ENCODE measurements around the gene DACT1. TPM values are rescaled to one million over a fixed set of nuclear protein-coding genes. Genes with fewer than 3 reads are reported as not detected.

The DACT1 gene
- total RNA-seq, 2 experiments from 2014 or later = not detected

GRCh38 chr14:58597041-58597440 is 40.7 kb upstream of the DACT1 start:
- no TSS peak for BruUV-seq (replicated peaks)
- Histone ChIP-seq H3K79me2 (ENCODE audit: insufficient read depth, low read depth, low read length) (no peaks in the 10 kb centered on the region), H3K4me2 (ENCODE audit: low read length) (no peak overlapping the region), H3K36me3 (ENCODE audit: insufficient read depth, low read length) (no peaks in the 10 kb centered on the region), H3K4me1 (ENCODE audit: insufficient read depth, low read length, poor library complexity, severe bottlenecking) (no peaks in the 10 kb centered on the region), H2AFZ (ENCODE audit: low read length) (no peak overlapping the region), H3K9me3 (ENCODE audit: low read length) (no peaks in the 10 kb centered on the region), H3K4me3 (ENCODE audit: low read depth, low read length, poor library complexity, severe bottlenecking) (no peak overlapping the region), H3K27ac (ENCODE audit: low read depth, low read length, poor library complexity, severe bottlenecking) (no peak overlapping the region), H3K9me2 (ENCODE audit: insufficient read depth, low read length) (no peaks in the 10 kb centered on the region), H4K20me1 (ENCODE audit: insufficient read depth, low read length) (no peaks in the 10 kb centered on the region)
- intact Hi-C loops (cut with micrococcal nuclease; ENCODE audit: unreplicated experiment) = no loop called here
- DNase-seq (ENCODE audit: low spot score) = no peak
- ChIA-PET CTCF (ENCODE audit: unreplicated experiment) (no interaction called here), POLR2A (no interaction called here)
- TF ChIP-seq EZH2phosphoT487 (IDR thresholded peaks at IDR 0.05; ENCODE audit: borderline replicate concordance, low read depth, low read length) (no peak), CTCF (conservative IDR thresholded peaks at IDR 0.05; ENCODE audit: low read length) (no peak)

GRCh38 chr14:58598028-58598803 is 39.5 kb upstream of the DACT1 start:
- Histone ChIP-seq H3K27ac (ENCODE audit: low read depth, low read length, poor library complexity, severe bottlenecking) (no peak overlapping the region), H4K20me1 (ENCODE audit: insufficient read depth, low read length) (no peaks in the 10 kb centered on the region), H3K4me1 (ENCODE audit: insufficient read depth, low read length, poor library complexity, severe bottlenecking) (no peaks in the 10 kb centered on the region), H3K9me3 (ENCODE audit: low read length) (no peaks in the 10 kb centered on the region), H3K36me3 (ENCODE audit: insufficient read depth, low read length) (no peaks in the 10 kb centered on the region), H2AFZ (ENCODE audit: low read length) (no peak overlapping the region), H3K4me3 (ENCODE audit: low read depth, low read length, poor library complexity, severe bottlenecking) (no peak overlapping the region), H3K4me2 (ENCODE audit: low read length) (no peak overlapping the region), H3K79me2 (ENCODE audit: insufficient read depth, low read depth, low read length) (no peaks in the 10 kb centered on the region), H3K9me2 (ENCODE audit: insufficient read depth, low read length) (no peaks in the 10 kb centered on the region)
- no TSS peak for BruUV-seq (replicated peaks)
- ChIA-PET CTCF (ENCODE audit: unreplicated experiment) (interaction anchor here (0.6 kb wide), 1 partner anchor 37 kb away, joined by 6 read pairs; no protein-coding TSS in a partner anchor), POLR2A (no interaction called here)
- TF ChIP-seq CTCF (conservative IDR thresholded peaks at IDR 0.05; ENCODE audit: low read length) = no peak
- no peak for TF ChIP-seq EZH2phosphoT487 (IDR thresholded peaks at IDR 0.05; ENCODE audit: borderline replicate concordance, low read depth, low read length)
- DNase-seq (ENCODE audit: low spot score) = no peak
- intact Hi-C loops (cut with micrococcal nuclease; ENCODE audit: unreplicated experiment) = no loop called here

- Histone ChIP-seq H3K4me1 (ENCODE audit: insufficient read depth, low read length, poor library complexity, severe bottlenecking) (no peaks in the 10 kb centered on the region), H3K4me2 (ENCODE audit: low read length) (no peak overlapping the region), H3K27ac (ENCODE audit: low read depth, low read length, poor library complexity, severe bottlenecking) (no peak overlapping the region), H3K36me3 (ENCODE audit: insufficient read depth, low read length) (no peaks in the 10 kb centered on the region), H3K4me3 (ENCODE audit: low read depth, low read length, poor library complexity, severe bottlenecking) (no peak overlapping the region), H4K20me1 (ENCODE audit: insufficient read depth, low read length) (no peaks in the 10 kb centered on the region), H2AFZ (ENCODE audit: low read length) (no peak overlapping the region), H3K9me2 (ENCODE audit: insufficient read depth, low read length) (no peaks in the 10 kb centered on the region), H3K9me3 (ENCODE audit: low read length) (no peaks in the 10 kb centered on the region), H3K79me2 (ENCODE audit: insufficient read depth, low read depth, low read length) (no peaks in the 10 kb centered on the region)
- no TSS peak for BruUV-seq (replicated peaks)
- ChIA-PET CTCF (ENCODE audit: unreplicated experiment) (no interaction called here), POLR2A (no interaction called here)
- TF ChIP-seq EZH2phosphoT487 (IDR thresholded peaks at IDR 0.05; ENCODE audit: borderline replicate concordance, low read depth, low read length) = no peak
- intact Hi-C loops (cut with micrococcal nuclease; ENCODE audit: unreplicated experiment) = no loop called here
- DNase-seq (ENCODE audit: low spot score) = no peak
Measured at GRCh38 chr14:58598804-58599525, 38.8 kb upstream of the DACT1 start.

All from OCI-LY7 (cell line).